Measurements from ENCODE around the gene RGS7. TPM values are rescaled to one million over a fixed set of nuclear protein-coding genes. Genes with fewer than 3 reads are reported as not detected.
"Not testable (repeated sequence)": the region's sequence is repeated elsewhere in the genome, so short reads cannot be mapped to it uniquely, and the experiment has no call there.

Gene RGS7
- total RNA-seq, 2 donors from 2014 or later = not detected

DNA sequence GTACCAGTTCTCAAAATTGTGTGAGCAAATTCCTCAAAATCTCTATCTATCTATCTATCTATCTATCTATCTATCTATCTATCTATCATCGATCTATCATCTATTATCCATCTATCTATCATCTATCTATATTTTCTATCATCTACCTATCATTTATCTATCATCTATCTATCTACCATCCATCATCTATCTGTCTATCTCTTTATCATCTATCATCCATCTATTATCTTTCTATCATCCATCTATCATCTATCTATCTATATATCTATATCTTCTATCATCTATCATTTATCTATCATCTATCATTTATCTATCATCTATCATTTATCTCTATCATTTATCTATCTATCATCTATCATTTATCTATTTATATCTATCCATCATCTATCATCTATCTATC lies 380.3 kb downstream of the RGS7 start:
- H3K36me3 Mint-ChIP-seq = no peaks in the 10 kb centered on the region

DNA sequence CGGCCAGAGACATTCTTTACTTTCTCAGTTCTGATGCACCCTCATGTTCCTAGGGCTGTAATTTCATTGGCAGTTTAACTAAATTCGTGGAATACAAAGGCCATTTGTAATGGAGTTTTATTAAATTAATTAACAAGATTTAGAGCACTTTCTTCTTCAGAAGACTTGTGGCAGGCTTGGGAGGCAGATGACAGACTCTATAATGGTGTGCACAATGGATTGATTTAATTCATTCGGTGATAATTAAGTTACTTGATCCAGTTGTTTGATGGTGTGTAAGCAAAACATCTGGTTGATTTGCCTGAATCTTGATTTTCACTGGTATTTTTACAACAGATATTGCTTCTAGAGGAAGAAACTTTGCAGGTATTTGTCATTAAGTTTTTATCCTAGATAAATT lies 383.1 kb downstream of the RGS7 start:
- no peak overlapping the region for H3K27ac Mint-ChIP-seq

More for the DNA sequence above, 380.3 kb downstream of the RGS7 start:
- Mint-ChIP-seq H3K9me3 (peaks cover 0 to 17% of the 10 kb centered on the region in 2 donors), H3K27ac (no peak overlapping the region)
- ATAC-seq = no peak
- DNase-seq (ENCODE audit: low spot score in 2 of 2) = no peak

DNA sequence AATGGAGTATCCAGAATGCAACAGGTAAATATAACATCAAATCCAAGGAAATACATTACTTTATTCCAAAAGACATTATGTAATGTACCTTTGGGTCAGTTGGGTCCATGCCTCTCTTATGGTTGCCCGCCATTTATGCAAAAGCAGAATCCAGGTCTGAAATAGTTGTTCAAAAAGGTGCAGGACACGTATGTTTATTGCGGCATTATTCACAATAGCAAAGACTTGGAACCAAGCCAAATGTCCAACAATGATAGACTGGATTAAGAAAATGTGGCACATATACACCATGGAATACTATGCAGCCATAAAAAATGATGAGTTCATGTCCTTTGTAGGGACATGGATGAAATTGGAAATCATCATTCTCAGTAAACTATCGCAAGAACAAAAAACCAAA lies 384.9 kb downstream of the RGS7 start:
- H3K36me3 Mint-ChIP-seq; H3K27ac Mint-ChIP-seq; ATAC-seq; DNase-seq (ENCODE audit: low spot score in 2 of 2): not testable (repeated sequence)
- peaks cover 0 to 11% of the 10 kb centered on the region in 2 donors for H3K9me3 Mint-ChIP-seq

More for the DNA sequence above, 383.1 kb downstream of the RGS7 start:
- peaks cover 0 to 17% of the 10 kb centered on the region in 2 donors for H3K9me3 Mint-ChIP-seq
- DNase-seq (ENCODE audit: low spot score in 2 of 2) (no peak), ATAC-seq (no peak)
- no peaks in the 10 kb centered on the region for H3K36me3 Mint-ChIP-seq

DNA sequence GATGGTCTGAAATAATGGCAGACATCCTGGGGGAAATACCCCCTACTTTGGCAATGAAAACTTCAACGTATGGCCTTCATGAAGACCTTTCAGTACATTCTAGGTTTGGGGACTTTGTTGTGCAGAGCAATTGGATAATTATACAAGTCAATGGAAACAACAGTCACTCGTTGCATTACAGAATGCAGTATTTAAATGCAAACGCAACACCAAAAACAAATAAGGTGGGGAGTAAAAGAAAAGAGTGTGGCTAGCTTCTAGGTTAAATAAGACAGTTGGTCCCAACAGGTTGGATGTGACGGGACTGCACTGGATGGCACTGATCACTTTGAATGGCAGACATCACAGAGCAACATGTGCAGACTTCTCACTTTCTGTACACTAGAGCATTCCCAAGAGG lies 386.8 kb downstream of the RGS7 start:
- DNase-seq (ENCODE audit: low spot score in 2 of 2) = no peak
- H3K27ac Mint-ChIP-seq = no peak overlapping the region
- ATAC-seq = no peak
- H3K36me3 Mint-ChIP-seq = no peaks in the 10 kb centered on the region
- no peaks in the 10 kb centered on the region for H3K9me3 Mint-ChIP-seq

DNA sequence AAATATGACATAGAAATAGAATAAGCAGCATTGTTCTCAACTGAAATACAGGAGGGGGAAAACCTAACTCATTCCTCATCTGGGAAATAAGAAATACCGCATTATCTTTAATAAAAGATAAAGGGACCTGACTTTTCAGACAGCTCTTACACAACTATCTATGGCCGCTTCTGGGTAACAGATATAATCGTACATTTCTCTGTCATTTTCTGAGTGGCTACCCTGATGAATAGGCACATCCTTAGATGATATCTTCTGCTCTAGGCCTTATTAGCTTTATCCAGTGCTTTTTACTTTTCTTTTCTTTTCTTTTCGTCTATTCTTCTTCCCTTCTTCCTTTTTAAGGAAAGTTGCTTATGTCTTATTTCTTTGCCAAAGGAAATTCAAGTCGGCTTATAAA lies 388.1 kb downstream of the RGS7 start:
- DNase-seq (ENCODE audit: low spot score in 2 of 2) = no peak
- ATAC-seq = no peak
- Mint-ChIP-seq H3K36me3 (no peaks in the 10 kb centered on the region), H3K27ac (no peak overlapping the region), H3K9me3 (no peaks in the 10 kb centered on the region)

DNA sequence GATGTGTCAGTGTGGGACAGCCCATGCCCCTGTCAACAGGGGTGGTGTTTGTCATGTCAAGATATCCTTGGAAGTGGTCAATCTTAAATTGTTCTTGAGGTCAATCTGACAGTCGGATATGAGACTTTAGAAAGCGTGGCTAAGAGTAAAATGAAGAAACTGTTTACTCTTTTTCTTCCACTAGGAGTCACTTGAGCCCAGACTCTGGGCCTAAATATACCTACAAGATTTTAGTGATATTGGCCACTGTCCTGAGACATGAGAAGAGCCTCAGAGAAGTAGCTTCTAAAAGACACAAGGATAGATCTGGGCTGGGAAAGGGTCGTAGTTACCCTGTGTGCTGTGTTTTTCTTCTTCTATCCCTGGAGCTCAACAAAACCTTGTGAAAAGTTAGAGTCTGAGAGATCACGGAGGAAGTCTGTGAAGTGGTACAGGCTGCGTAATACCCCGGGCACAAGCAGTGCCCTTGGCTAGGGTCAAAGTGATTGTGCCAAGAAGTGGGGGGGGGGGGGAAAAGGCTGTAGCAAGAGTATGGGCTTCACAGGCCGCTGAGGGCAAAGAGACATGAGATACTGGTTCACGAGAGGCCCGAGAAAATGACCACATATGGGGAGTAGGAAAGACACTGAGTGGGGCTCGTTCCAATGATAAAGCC lies 389.8 kb downstream of the RGS7 start:
- H3K27ac Mint-ChIP-seq = no peak overlapping the region
- ATAC-seq (no peak), DNase-seq (ENCODE audit: low spot score in 2 of 2) (no peak)
- no peaks in the 10 kb centered on the region for H3K36me3 Mint-ChIP-seq
- H3K9me3 Mint-ChIP-seq = no peaks in the 10 kb centered on the region

DNA sequence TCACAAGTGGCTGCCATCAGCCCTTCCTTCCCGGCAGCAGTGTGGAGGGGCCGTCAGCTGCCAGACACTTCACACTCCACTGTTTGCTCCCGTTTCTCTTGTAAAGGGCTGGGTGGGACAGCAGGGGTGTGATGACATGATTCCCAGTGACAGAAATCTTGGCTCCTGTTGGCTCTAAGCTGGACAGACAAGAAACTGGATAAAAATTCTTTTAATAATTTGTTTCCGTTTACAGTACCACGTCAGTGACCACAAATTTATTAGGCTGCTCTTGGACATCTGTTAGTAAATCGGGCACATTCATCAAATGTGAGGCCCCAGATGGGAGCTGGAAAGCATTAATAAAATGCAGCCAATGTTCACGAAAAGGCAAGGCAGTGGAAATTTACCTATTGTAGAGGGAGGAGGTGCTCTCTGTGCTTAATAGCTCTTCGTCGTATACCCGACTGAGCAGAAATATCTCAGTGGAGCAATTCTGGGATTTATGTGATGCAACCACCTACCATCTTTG lies 391.4 kb downstream of the RGS7 start:
- no peak for DNase-seq (ENCODE audit: low spot score in 2 of 2)
- H3K27ac Mint-ChIP-seq = no peak overlapping the region
- H3K36me3 Mint-ChIP-seq = no peaks in the 10 kb centered on the region

DNA sequence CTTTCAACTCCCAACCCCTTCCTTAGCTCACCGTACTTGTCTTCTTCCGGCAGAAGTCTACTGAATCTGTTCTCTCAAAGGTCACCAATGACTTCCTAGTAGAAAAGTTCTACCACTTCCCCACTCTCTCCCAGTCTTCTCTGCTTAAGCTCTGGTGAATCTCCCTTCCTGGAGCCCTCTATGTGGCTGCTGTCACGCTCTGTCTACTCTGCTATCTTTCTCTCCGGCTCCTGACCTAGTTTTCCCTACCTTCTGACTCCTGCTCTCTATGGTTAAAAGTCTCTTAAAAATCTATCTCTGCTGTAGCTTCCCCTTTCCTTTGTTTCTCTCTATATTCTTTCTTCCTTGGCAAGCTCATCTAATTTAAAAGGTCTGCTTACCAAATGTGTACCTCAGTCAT lies 394.9 kb downstream of the RGS7 start:
- no peak for ATAC-seq
- H3K36me3 Mint-ChIP-seq = no peaks in the 10 kb centered on the region
- no peak overlapping the region for H3K27ac Mint-ChIP-seq
- DNase-seq (ENCODE audit: low spot score in 2 of 2) = no peak
- H3K9me3 Mint-ChIP-seq = no peaks in the 10 kb centered on the region

More for the DNA sequence above, 391.4 kb downstream of the RGS7 start:
- no peaks in the 10 kb centered on the region for H3K9me3 Mint-ChIP-seq
- no peak for ATAC-seq

DNA sequence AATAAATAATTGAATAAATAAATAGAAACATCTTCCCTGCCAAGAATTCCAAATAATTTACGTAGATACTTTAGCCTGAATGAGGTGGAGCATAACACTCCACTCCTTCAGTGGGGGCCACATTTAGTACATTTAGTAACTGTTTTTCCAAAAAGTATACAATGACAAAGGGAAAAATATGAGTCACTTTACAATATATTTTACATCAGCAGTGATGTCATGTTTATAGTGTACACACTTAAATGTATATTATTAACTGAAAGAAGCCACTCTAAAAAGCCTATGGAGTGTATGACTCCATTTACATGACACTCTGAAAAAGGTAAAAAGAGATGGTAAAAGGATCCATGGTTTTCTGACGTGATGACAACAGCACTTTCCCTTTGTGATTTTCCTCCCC lies 400.6 kb downstream of the RGS7 start:
- H3K36me3 Mint-ChIP-seq = no peaks in the 10 kb centered on the region
- ATAC-seq (no peak), DNase-seq (ENCODE audit: low spot score in 2 of 2) (no peak)
- no peak overlapping the region for H3K27ac Mint-ChIP-seq
- H3K9me3 Mint-ChIP-seq = no peaks in the 10 kb centered on the region

DNA sequence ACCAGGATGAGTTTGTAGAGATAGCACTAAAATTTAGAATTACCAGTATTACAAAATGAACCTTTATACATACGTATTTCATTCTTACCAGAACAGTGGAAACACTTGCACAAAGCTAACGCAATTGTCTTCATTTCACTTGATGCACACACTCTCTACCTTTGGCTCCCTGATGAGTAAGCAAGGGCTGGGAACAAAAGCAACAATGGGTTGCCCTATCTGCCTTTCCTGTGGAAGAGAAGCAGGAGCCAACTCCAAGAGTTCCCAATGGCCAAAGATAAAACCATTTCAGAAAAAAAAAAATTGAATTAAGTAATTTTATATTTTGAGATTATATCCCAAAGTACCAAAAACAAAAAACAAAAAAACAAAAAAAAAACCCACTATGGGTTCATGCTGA lies 401.0 kb downstream of the RGS7 start:
- Mint-ChIP-seq H3K9me3 (no peaks in the 10 kb centered on the region), H3K36me3 (no peaks in the 10 kb centered on the region), H3K27ac (no peak overlapping the region)
- DNase-seq (ENCODE audit: low spot score in 2 of 2) (no peak), ATAC-seq (no peak)

DNA sequence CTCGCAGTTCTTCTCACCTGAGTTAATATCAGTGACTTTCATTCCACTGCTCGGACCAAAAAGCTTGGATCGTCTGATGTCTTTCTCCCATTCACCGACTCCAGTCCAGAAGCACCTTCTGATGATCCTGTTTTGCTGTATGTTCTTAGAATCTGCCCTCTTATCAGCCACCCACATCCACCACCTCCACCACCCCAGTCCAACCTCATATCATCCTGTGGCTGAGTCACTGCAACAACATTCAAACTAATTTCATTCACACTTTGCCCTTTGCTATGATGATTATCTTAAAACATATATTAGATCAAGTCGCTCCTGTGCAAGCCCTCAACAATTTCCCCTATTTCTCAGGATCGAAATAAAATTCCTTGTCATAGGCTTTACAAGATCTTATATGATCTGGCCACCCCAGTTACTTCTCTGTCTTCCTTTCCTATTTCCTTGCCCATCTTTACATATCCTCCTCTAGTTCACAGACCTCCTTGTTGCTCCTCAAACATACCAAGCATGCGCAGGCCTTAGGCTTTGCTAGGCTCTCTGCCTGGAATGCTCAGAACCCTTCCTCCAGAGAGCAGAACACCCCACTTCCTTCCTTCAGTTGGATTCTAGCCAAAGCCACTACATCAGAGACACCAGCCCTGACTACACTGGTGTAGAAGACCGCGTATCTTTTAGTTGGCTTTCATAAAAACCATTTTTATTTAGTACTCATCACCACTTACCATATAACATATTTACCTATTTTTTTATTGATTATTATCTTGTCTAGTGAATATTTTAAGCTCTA lies 409.4 kb downstream of the RGS7 start:
- Mint-ChIP-seq H3K9me3 (peaks cover 0 to 3% of the 10 kb centered on the region in 2 donors), H3K36me3 (no peaks in the 10 kb centered on the region), H3K27ac (no peak overlapping the region)
- DNase-seq (ENCODE audit: low spot score in 2 of 2) (no peak), ATAC-seq (no peak)

DNA sequence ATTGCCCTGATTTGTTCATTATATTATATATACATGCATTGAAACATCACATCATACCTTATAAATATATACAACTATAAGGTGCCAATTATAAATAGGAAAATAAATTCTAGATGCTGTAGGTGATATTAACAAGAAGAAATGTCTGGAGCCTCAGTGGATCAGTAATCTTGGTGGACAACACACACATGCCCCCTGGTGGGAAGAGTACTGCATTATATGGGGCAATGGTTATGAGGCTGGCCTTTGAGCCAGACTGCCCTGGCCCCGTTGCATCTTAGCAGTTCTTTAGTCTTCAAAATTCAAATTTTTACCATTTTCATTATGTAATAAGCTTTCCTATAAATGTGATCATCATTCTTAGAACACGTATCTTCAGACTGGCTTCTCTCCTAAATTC lies 410.1 kb downstream of the RGS7 start:
- DNase-seq (ENCODE audit: low spot score in 2 of 2) (peak in 1 of 2 donors; percentile 5), ATAC-seq (peak in 1 of 2 donors; percentile 55)
- Mint-ChIP-seq H3K36me3 (no peaks in the 10 kb centered on the region), H3K9me3 (peaks cover 0 to 3% of the 10 kb centered on the region in 2 donors), H3K27ac (no peak overlapping the region)

DNA sequence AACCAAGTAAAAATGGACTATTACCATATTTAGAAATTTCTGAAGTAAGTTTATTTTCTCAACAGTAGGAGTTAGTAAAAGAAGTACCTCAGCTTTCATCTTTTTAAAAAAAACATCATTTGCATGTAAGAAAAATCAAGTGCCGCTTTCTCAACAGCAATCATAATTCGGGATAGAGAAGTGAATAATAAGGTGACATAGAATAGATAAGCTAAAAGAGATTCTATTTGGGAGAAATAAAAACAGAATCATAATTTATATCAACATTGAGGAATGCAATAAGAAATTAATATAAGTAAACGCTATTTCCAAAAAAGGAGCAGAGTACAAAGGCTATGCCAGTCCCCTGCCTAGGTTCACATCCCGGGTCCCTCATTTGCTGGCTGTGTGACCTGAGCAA lies 414.1 kb downstream of the RGS7 start:
- DNase-seq (ENCODE audit: low spot score in 2 of 2) = no peak

DNA sequence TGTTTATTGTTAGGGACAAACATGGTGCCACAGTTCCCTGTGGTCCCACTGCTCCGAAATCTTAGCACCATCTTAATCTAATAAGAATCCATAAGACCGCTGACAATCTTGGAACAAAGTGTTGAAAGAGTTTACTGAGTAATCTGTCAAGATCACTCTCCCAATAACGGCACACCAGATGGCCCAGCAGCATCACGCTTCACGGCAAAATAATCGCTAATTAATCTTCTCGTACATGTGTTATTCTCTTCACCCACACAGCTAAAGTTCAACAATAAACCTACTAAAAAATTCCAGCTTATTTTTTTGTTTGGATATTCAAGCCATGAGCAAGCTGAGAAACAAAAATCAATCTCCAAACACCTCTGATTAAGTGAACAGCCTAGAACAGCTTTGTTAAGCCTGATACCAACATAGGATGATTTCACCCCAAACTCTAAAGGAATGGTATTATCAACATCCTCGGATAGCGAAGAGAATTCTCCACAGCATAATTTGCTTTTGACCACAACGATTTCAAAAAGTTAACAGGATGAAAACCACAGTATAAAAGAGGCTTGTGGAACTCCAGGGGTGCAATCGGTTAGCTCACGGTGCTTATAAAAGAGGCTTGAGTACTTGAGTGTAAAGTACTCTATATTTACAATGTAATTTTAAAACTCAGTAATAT lies 415.2 kb downstream of the RGS7 start:
- DNase-seq (ENCODE audit: low spot score in 2 of 2) (no peak), ATAC-seq (no peak)
- H3K9me3 Mint-ChIP-seq = peaks cover 12 to 16% of the 10 kb centered on the region in 2 donors
- no peak overlapping the region for H3K27ac Mint-ChIP-seq
- H3K36me3 Mint-ChIP-seq = peaks cover 0 to 12% of the 10 kb centered on the region in 2 donors

More for the DNA sequence above, 414.1 kb downstream of the RGS7 start:
- ATAC-seq = no peak
- peaks cover 6 to 8% of the 10 kb centered on the region in 2 donors for H3K9me3 Mint-ChIP-seq
- H3K36me3 Mint-ChIP-seq = peaks cover 0 to 4% of the 10 kb centered on the region in 2 donors
- H3K27ac Mint-ChIP-seq = no peak overlapping the region

DNA sequence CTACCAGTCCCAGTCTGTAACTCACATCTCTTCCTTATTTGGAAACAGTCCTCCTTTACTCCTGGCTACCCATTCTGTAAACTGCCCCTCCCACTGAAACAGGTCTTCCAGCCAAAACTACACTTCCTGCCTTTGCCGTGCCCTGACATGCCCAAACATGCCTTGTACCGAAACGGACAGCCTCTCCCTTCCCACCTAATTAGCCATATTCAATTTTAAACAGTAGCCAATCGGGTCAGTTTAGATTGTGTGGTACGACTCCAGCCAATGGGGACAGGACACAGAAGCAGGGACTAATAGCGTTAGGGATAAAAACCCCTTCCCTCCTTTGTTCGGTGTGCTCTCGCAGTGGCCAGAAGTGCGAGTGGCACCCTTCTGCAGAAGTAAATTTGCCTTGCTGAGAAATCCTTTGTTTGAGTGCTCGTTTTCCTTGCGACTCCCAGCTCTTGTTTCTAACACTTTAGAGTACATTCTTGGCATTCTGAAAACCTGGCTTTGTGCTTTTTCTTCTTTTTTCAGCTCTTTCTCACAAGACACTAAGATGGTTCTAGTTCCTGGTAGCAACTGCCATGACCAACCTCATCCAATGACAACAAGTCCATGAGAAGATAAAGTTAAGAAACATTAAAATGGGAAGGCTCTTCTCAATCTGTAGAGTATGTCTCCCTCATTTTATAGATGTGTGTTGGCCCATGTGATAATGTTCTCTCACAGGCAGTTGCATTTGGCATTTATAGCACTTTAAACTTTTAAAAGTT lies 419.9 kb downstream of the RGS7 start:
- no peak for DNase-seq (ENCODE audit: low spot score in 2 of 2)
- Mint-ChIP-seq H3K27ac (peak overlapping the region in 1 of 2 donors; percentile 72), H3K9me3 (peaks cover 15 to 19% of the 10 kb centered on the region in 2 donors), H3K36me3 (peaks cover 0 to 14% of the 10 kb centered on the region in 2 donors)
- no peak for ATAC-seq

DNA sequence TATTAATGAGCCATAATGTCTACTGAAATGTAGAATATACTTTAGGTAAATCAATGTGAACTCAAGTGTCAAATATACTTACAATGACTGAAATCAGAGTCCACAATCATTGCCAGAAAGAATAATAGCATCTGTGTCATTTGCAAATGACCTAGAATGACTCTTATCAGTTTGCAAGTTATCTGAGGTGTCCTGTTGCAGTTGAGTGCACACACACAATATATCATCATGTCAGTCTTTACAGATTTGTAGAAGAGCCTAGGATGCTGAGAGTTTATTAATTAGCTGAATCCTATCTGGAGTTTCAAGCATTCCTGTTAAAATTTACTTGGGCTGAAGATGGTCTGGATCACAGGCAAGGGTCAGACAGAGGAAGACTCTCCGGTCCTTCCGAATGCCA lies 421.1 kb downstream of the RGS7 start:
- ATAC-seq (no peak), DNase-seq (ENCODE audit: low spot score in 2 of 2) (no peak)
- H3K27ac Mint-ChIP-seq = no peak overlapping the region
- peaks cover 15 to 19% of the 10 kb centered on the region in 2 donors for H3K9me3 Mint-ChIP-seq
- peaks cover 0 to 14% of the 10 kb centered on the region in 2 donors for H3K36me3 Mint-ChIP-seq

Data from activated naive CD4-positive, alpha-beta T cell treated with anti-CD3 and anti-CD28 coated beads, Interleukin-2, amount 50 U/mL, for 72 hours (primary cell).